GM23338 (cell line): ENCODE results near the gene MOK.

Experiments used
- CREB1 ChIP-seq: fragments of 250-450 bp; sonication (Bioruptor Pico); IDR thresholded peaks from 2 replicates; pipeline ENCODE4 v1.5.0; 2020; ENCODE audit warnings: low read depth, mild to moderate bottlenecking, moderate library complexity
- CTCF ChIP-seq, 2 experiments: fragments of 200-600 bp in 1 of 2; sonication (generic) in 1 of 2; conservative IDR thresholded peaks; 2 replicates each; pipeline versions ENCODE4 v1.5.1 to v1.6.1; 2016 to 2017; ENCODE audit warnings: antibody characterized with exemption in 2 of 2, low read depth in 2 of 2, mild to moderate bottlenecking in 2 of 2, moderate library complexity in 1 of 2
- EZH2 ChIP-seq: fragments of 200-600 bp; sonication (generic); IDR thresholded peaks from one replicate; pipeline ENCODE4 v1.8.0; 2017; ENCODE audit warnings: antibody characterized with exemption, mild to moderate bottlenecking, low read depth; ENCODE audit not compliant: unreplicated experiment
- EZH2phosphoT487 ChIP-seq: fragments of 200-600 bp; sonication (generic); IDR thresholded peaks from one replicate; pipeline ENCODE4 v1.8.1; 2018; ENCODE audit warnings: antibody characterized with exemption; ENCODE audit not compliant: unreplicated experiment
- JUNB ChIP-seq: IDR thresholded peaks from one replicate; pipeline ENCODE4 v1.6.1; 2016; ENCODE audit warnings: antibody characterized with exemption; ENCODE audit not compliant: unreplicated experiment
- POLR2AphosphoS5 ChIP-seq: IDR thresholded peaks from 2 replicates; pipeline ENCODE4 v1.6.1; 2016; ENCODE audit warnings: antibody characterized with exemption, low read depth
- STAT1 ChIP-seq: IDR thresholded peaks from one replicate; pipeline ENCODE4 v1.6.1; 2016; ENCODE audit warnings: antibody characterized with exemption; ENCODE audit not compliant: unreplicated experiment
- ZNF114 ChIP-seq: fragments of 250-450 bp; sonication (Bioruptor Pico); IDR thresholded peaks from 2 replicates; pipeline ENCODE4 v1.5.0; 2020; ENCODE audit warnings: mild to moderate bottlenecking, moderate library complexity
- ZNF331 ChIP-seq: fragments of 250-450 bp; sonication (Bioruptor Pico); IDR thresholded peaks from 2 replicates; pipeline ENCODE4 v1.5.0; 2020; ENCODE audit warnings: low read depth, mild to moderate bottlenecking, moderate library complexity
- TF ChIP-seq, protein P1 (sequence below): IDR thresholded peaks from one replicate; pipeline ENCODE4 v1.6.1; 2018; ENCODE audit warnings: antibody characterized with exemption; ENCODE audit not compliant: unreplicated experiment

- no peak for TF ChIP-seq EZH2phosphoT487
- TF ChIP-seq EZH2 = no peak
- no peak for TF ChIP-seq CTCF (conservative IDR thresholded peaks at IDR 0.05; ENCODE audit: low read depth in 2 of 2)
- no peak for TF ChIP-seq POLR2AphosphoS5
- TF ChIP-seq CREB1 (CRISPR knock-in tag) = no peak
- no peak for TF ChIP-seq ZNF114 (CRISPR knock-in tag)
- TF ChIP-seq, protein P1, sequence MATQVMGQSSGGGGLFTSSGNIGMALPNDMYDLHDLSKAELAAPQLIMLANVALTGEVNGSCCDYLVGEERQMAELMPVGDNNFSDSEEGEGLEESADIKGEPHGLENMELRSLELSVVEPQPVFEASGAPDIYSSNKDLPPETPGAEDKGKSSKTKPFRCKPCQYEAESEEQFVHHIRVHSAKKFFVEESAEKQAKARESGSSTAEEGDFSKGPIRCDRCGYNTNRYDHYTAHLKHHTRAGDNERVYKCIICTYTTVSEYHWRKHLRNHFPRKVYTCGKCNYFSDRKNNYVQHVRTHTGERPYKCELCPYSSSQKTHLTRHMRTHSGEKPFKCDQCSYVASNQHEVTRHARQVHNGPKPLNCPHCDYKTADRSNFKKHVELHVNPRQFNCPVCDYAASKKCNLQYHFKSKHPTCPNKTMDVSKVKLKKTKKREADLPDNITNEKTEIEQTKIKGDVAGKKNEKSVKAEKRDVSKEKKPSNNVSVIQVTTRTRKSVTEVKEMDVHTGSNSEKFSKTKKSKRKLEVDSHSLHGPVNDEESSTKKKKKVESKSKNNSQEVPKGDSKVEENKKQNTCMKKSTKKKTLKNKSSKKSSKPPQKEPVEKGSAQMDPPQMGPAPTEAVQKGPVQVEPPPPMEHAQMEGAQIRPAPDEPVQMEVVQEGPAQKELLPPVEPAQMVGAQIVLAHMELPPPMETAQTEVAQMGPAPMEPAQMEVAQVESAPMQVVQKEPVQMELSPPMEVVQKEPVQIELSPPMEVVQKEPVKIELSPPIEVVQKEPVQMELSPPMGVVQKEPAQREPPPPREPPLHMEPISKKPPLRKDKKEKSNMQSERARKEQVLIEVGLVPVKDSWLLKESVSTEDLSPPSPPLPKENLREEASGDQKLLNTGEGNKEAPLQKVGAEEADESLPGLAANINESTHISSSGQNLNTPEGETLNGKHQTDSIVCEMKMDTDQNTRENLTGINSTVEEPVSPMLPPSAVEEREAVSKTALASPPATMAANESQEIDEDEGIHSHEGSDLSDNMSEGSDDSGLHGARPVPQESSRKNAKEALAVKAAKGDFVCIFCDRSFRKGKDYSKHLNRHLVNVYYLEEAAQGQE = no peak
- TF ChIP-seq JUNB = no peak
- TF ChIP-seq STAT1 = no peak
- no peak for TF ChIP-seq ZNF331
These were observed 120.5 kb downstream of the MOK start for GRCh38 chr14:102184316-102185035.
